ENCODE data around the gene RSPH10B. TPM values are rescaled to one million over a fixed set of nuclear protein-coding genes. Genes with fewer than 3 reads are reported as not detected.

RSPH10B gene
- total and polyA plus RNA-seq, 2 of the 8 experiments (the other 6 are each of a cell fraction or from before 2014, with no cell fraction given) = 0.17 to 0.45 TPM

DNA sequence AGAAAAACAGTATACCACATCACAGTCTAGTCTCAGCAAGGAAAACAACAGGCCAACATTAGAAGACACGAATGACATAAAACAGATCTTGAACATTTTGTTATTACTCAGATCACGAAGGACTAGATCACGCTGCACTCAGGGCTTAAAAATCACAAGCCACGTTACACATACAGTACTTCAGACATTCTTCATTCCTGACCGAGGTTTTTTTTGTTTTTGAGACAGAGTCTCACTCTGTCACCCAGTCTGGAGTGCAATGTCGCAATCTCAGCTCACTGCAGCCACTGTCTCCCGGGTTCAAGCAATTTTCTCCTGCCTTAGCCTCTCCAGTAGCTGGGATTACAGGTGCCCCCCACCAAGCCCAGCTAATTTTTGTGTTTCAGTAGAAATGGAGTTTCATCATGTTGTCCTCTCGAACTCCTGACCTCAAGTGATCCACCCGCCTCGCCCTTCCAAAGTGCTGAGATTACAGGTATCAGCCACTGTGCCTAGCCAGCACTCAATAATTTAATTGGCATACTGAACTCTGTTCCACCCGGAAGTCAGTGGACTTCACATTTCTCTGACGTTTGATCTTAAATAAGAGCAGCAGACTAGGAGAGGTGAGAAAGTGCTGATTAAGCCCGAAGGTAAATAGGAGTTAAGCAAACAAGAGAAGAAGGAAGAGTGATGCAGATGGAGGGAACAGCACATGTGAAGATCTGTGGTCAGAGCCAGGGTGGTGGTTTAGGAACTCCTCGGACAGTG, 42.0 kb upstream of the RSPH10B start:
- H4K5ac ChIP-seq (ENCODE audit: insufficient read length, low read depth, low read length) = no peak overlapping the region
- no peak overlapping the region; the same call in 1 of the 2 replicates for H2BK5ac ChIP-seq (ENCODE audit: low read depth, low read length)
- no peak overlapping the region for H2AFZ ChIP-seq (ENCODE audit: low read length)
- H4K91ac ChIP-seq (replicated peaks; ENCODE audit: insufficient read length, low read length) = no peak overlapping the region
- no peak overlapping the region for H3K56ac ChIP-seq (replicated peaks; ENCODE audit: insufficient read length, low read depth, low read length)
- DNase-seq (ENCODE audit: low read depth in 1 of 2, low spot score in 2 of 2) = no peak
- H3K27me3 ChIP-seq (replicated peaks in 1 of 4; ENCODE audit: control insufficient read depth in 3 of 4, extremely low read depth in 1 of 4, insufficient read depth in 3 of 4, low read length in 3 of 4) = no peaks in the 10 kb centered on the region
- no peak overlapping the region for H3K23ac ChIP-seq (ENCODE audit: insufficient read length)
- no peak overlapping the region for H2AK5ac ChIP-seq (ENCODE audit: low read depth, low read length)
- FAIRE-seq = no peak
- peaks cover 4% of the 10 kb centered on the region for H3K79me1 ChIP-seq (ENCODE audit: low read depth, low read length)
- ChIA-PET POLR2A (ENCODE audit: partially characterized antibody) (interaction anchor here (8.0 kb wide), 1 partner anchor 12 kb away, joined by 66 read pairs; no protein-coding TSS in a partner anchor), CTCF (ENCODE audit: partially characterized antibody) (interaction anchor here (1.0 kb wide), 1 partner anchor 15 kb away, joined by 4 read pairs; no protein-coding TSS in a partner anchor)
- no peak overlapping the region for H3K4me3 ChIP-seq (ENCODE audit: extremely low read depth in 1 of 4, insufficient read depth in 2 of 4, low read depth in 3 of 4, low read length in 4 of 4)
- H2BK12ac ChIP-seq (ENCODE audit: low read depth, low read length) = no peak overlapping the region
- H2BK120ac ChIP-seq (replicated peaks; ENCODE audit: low read depth, low read length) = no peak overlapping the region
- TF ChIP-seq JUND (IDR thresholded peaks at IDR 0.05; ENCODE audit: low read length) = no peak
- TF ChIP-seq JUN (IDR thresholded peaks at IDR 0.05; ENCODE audit: low read depth, low read length) = no peak
- TF ChIP-seq KDM4A (IDR thresholded peaks at IDR 0.05; ENCODE audit: low read depth, low read length, severe bottlenecking) = no peak
- TF ChIP-seq RBBP5 (IDR thresholded peaks at IDR 0.05; ENCODE audit: borderline replicate concordance, low read depth, low read length) = no peak
- H2BK20ac ChIP-seq (ENCODE audit: low read length) = no peak overlapping the region
- WGBS, 2 experiments (ENCODE audit: extremely low coverage in 1 of 2, insufficient coverage in 1 of 2, insufficient read length in 1 of 2, insufficient replicate concordance in 2 of 2, low coverage in 1 of 2, low lambda C conversion rate in 2 of 2, missing lambda C conversion rate in 1 of 2) = 92% methylated on average over 14 of the region's 14 CpGs; no CpG with 5 or more reads in 1 of the 2 experiments
- H3K27ac ChIP-seq (ENCODE audit: low read depth, low read length) = no peak overlapping the region
- H3K79me2 ChIP-seq (ENCODE audit: control insufficient read depth in 1 of 2, insufficient read depth in 2 of 2, low read length in 2 of 2) = peaks cover 2 to 53% of the 10 kb centered on the region in 2 experiments; a peak in 3 of 4 replicates
- H3K9me3 ChIP-seq (ENCODE audit: insufficient read depth in 2 of 2, low read depth in 1 of 2, low read length in 1 of 2) = no peaks in the 10 kb centered on the region
- H3K36me3 ChIP-seq (ENCODE audit: control insufficient read depth in 2 of 4, insufficient read depth in 4 of 4, low read length in 3 of 4) = peaks cover 19 to 56% (median 30%) of the 10 kb centered on the region in 4 experiments
- no peak overlapping the region for H2BK15ac ChIP-seq (ENCODE audit: low read length)
- peaks cover 2 to 11% of the 10 kb centered on the region in 2 experiments for H4K20me1 ChIP-seq (replicated peaks in 1 of 2; ENCODE audit: control insufficient read depth in 1 of 2, insufficient read depth in 2 of 2, low read length in 2 of 2)
- no peak overlapping the region for H3K4me2 ChIP-seq (ENCODE audit: insufficient read depth in 1 of 2, low read depth in 2 of 2, low read length in 2 of 2)
- H3K18ac ChIP-seq (ENCODE audit: extremely low read depth, low read length) = no peak overlapping the region
- H3K9ac ChIP-seq (replicated peaks in 1 of 4; ENCODE audit: extremely low read depth in 1 of 4, low read depth in 3 of 4, low read length in 3 of 4) = no peak overlapping the region
- no peak overlapping the region for H4K8ac ChIP-seq (ENCODE audit: extremely low read depth, insufficient read depth, low read length)
- no peak overlapping the region for H3K4ac ChIP-seq (replicated peaks; ENCODE audit: insufficient read length, low read depth, low read length)
- H3K4me1 ChIP-seq (replicated peaks in 1 of 4; ENCODE audit: control insufficient read depth in 3 of 4, insufficient read depth in 4 of 4, low read length in 3 of 4) = peaks cover 0 to 3% (median 0%) of the 10 kb centered on the region in 4 experiments; a peak in 1 of 7 replicates
- no peaks in the 10 kb centered on the region for H3K23me2 ChIP-seq (ENCODE audit: low read depth, low read length)
- H3K14ac ChIP-seq (ENCODE audit: insufficient read length) = no peak overlapping the region
